Mesenchymal stem cell (in vitro differentiated cells and primary cell): ENCODE results near the gene CYTH2.
A peak's percentile ranks its signal among the peaks of the same experiment; 100 is the strongest.
"Not testable (repeated sequence)": the region's sequence is repeated elsewhere in the genome, so short reads cannot be mapped to it uniquely, and the experiment has no call there.

Source experiments
- DNase-seq: peaks from one replicate; pipeline ENCODE4 v3.0.0-alpha.2; 2013
- H2AFZ ChIP-seq: one replicate; pipeline ENCODE4 v1.6.1; 2013; ENCODE audit warnings: low read depth, mild to moderate bottlenecking, control low read depth, inconsistent platforms, low read length, moderate library complexity
- H2AK5ac ChIP-seq: 2 replicates; pipeline ENCODE4 v1.6.1; 2013; ENCODE audit warnings: low read length, moderate library complexity, mild to moderate bottlenecking, inconsistent platforms; ENCODE audit not compliant: severe bottlenecking
- H2BK120ac ChIP-seq: one replicate; pipeline ENCODE4 v1.6.1; 2013; ENCODE audit warnings: low read depth, mild to moderate bottlenecking, inconsistent platforms, low read length, moderate library complexity
- H2BK12ac ChIP-seq, 2 experiments: one replicate each; pipeline ENCODE4 v1.6.1; 2013; ENCODE audit warnings: inconsistent platforms in 2 of 2, low read length in 2 of 2, mild to moderate bottlenecking in 2 of 2, moderate library complexity in 2 of 2, control low read depth in 1 of 2
- H2BK15ac ChIP-seq: one replicate; pipeline ENCODE4 v1.6.1; 2013; ENCODE audit warnings: mild to moderate bottlenecking, low read depth, inconsistent platforms; ENCODE audit not compliant: poor library complexity, severe bottlenecking
- H2BK5ac ChIP-seq: 2 replicates; pipeline ENCODE4 v1.6.1; 2013; ENCODE audit warnings: low read depth, mild to moderate bottlenecking, low read length, control low read depth, inconsistent platforms; ENCODE audit not compliant: poor library complexity, severe bottlenecking
- H3K14ac ChIP-seq, 2 experiments: one replicate each; pipeline ENCODE4 v1.6.1; 2013; ENCODE audit warnings: inconsistent platforms in 2 of 2, low read length in 2 of 2, control low read depth in 1 of 2, mild to moderate bottlenecking in 1 of 2, moderate library complexity in 1 of 2
- H3K18ac ChIP-seq, 2 experiments: one replicate each; pipeline ENCODE4 v1.6.1; 2013; ENCODE audit warnings: inconsistent platforms in 2 of 2, low read length in 2 of 2, control low read depth in 1 of 2, low read depth in 1 of 2, mild to moderate bottlenecking in 1 of 2
- H3K23ac ChIP-seq, 2 experiments: one replicate each; pipeline ENCODE4 v1.6.1; 2013; ENCODE audit warnings: inconsistent platforms in 2 of 2, low read length in 2 of 2, mild to moderate bottlenecking in 2 of 2, moderate library complexity in 2 of 2, control low read depth in 1 of 2
- H3K27ac ChIP-seq: 2 replicates; pipeline ENCODE4 v1.5.1; 2013; ENCODE audit warnings: mild to moderate bottlenecking, moderate library complexity, low read length, control low read depth, inconsistent platforms; ENCODE audit not compliant: poor library complexity, severe bottlenecking
- H3K27me3 ChIP-seq, 2 experiments: 2 replicates each; pipeline versions ENCODE4 v1.6.1 to v1.7.0; 2013; ENCODE audit warnings: low read length in 2 of 2, mild to moderate bottlenecking in 2 of 2, moderate library complexity in 2 of 2, control low read depth in 1 of 2, inconsistent platforms in 1 of 2; ENCODE audit not compliant: control insufficient read depth in 1 of 2, insufficient read depth in 1 of 2
- H3K36me3 ChIP-seq, 2 experiments: 2 replicates each; pipeline versions ENCODE4 v1.6.1 to v1.7.0; 2013; ENCODE audit warnings: low read length in 2 of 2, control low read depth in 1 of 2, inconsistent platforms in 1 of 2, low read depth in 1 of 2, mild to moderate bottlenecking in 1 of 2; ENCODE audit not compliant: insufficient read depth in 2 of 2, control insufficient read depth in 1 of 2
- H3K4ac ChIP-seq, 2 experiments: one replicate each; pipeline ENCODE4 v1.6.1; 2013; ENCODE audit warnings: inconsistent platforms in 2 of 2, low read length in 2 of 2, mild to moderate bottlenecking in 2 of 2, moderate library complexity in 2 of 2, control low read depth in 1 of 2, low read depth in 1 of 2
- H3K4me1 ChIP-seq: 2 replicates; pipeline ENCODE4 v1.6.1; 2013; ENCODE audit warnings: low read depth, low read length, control low read depth; ENCODE audit not compliant: control insufficient read depth, insufficient read depth
- H3K4me2 ChIP-seq: 2 replicates; pipeline ENCODE4 v1.6.1; 2013; ENCODE audit warnings: low read length, mild to moderate bottlenecking, inconsistent platforms; ENCODE audit not compliant: poor library complexity, severe bottlenecking
- H3K4me3 ChIP-seq, 2 experiments: 2 replicates each; pipeline versions ENCODE4 v1.5.1 to v1.7.0; 2013; ENCODE audit warnings: low read length in 2 of 2, mild to moderate bottlenecking in 2 of 2, control low read depth in 1 of 2, low read depth in 1 of 2; ENCODE audit not compliant: insufficient read depth in 1 of 2
- H3K79me1 ChIP-seq: replicated peaks from 2 replicates; pipeline ENCODE4 v1.6.1; 2013; ENCODE audit warnings: mild to moderate bottlenecking, control low read depth, low read length, inconsistent platforms; ENCODE audit not compliant: poor library complexity, severe bottlenecking
- H3K9ac ChIP-seq: 2 replicates; pipeline ENCODE4 v1.7.0; 2013; ENCODE audit warnings: mild to moderate bottlenecking, low read length, moderate library complexity
- H3K9me3 ChIP-seq: 2 replicates; pipeline ENCODE4 v1.7.0; 2013; ENCODE audit warnings: mild to moderate bottlenecking, low read length; ENCODE audit not compliant: control insufficient read depth
- H4K8ac ChIP-seq: one replicate; pipeline ENCODE4 v1.6.1; 2013; ENCODE audit warnings: inconsistent platforms, mild to moderate bottlenecking, low read length, moderate library complexity
- H4K91ac ChIP-seq: one replicate; pipeline ENCODE4 v1.6.1; 2013; ENCODE audit warnings: mild to moderate bottlenecking, low read length, inconsistent platforms
- WGBS: methylation state at CpG from one replicate; pipeline ENCODE4 v1.1.7; 2013; ENCODE audit warnings: mixed read lengths; 5-methylcytosine and 5-hydroxymethylcytosine counted together

CYTH2 gene

GRCh38 chr19:48487544-48487943, 18.4 kb downstream of the CYTH2 start:
- no peak overlapping the region for H3K9ac ChIP-seq
- peak overlapping the region; percentile 23 for H4K8ac ChIP-seq
- H3K18ac ChIP-seq, result no peak overlapping the region
- H2AK5ac ChIP-seq, result no peak overlapping the region
- H3K9me3 ChIP-seq, result no peaks in the 10 kb centered on the region
- no peak overlapping the region for H2BK120ac ChIP-seq
- no peaks in the 10 kb centered on the region for H3K36me3 ChIP-seq
- no peak overlapping the region for H2BK12ac ChIP-seq
- WGBS, result 85% methylated on average over 6 of the region's 6 CpGs
- no peak overlapping the region for H3K23ac ChIP-seq
- H3K27ac ChIP-seq, result no peak overlapping the region
- no peak overlapping the region for H3K4me2 ChIP-seq
- H4K91ac ChIP-seq, result no peak overlapping the region
- peaks cover 19 to 24% of the 10 kb centered on the region in 2 experiments for H3K27me3 ChIP-seq
- H3K4ac ChIP-seq, result no peak overlapping the region
- peak overlapping the region; percentile 59 for H2BK5ac ChIP-seq
- H2AFZ ChIP-seq, result no peak overlapping the region
- H3K79me1 ChIP-seq, result no peaks in the 10 kb centered on the region
- DNase-seq, result no peak
- H3K14ac ChIP-seq, result no peak overlapping the region
- no peak overlapping the region for H2BK15ac ChIP-seq
- no peak overlapping the region for H3K4me3 ChIP-seq
- H3K4me1 ChIP-seq, result peaks cover 32% of the 10 kb centered on the region

DNA sequence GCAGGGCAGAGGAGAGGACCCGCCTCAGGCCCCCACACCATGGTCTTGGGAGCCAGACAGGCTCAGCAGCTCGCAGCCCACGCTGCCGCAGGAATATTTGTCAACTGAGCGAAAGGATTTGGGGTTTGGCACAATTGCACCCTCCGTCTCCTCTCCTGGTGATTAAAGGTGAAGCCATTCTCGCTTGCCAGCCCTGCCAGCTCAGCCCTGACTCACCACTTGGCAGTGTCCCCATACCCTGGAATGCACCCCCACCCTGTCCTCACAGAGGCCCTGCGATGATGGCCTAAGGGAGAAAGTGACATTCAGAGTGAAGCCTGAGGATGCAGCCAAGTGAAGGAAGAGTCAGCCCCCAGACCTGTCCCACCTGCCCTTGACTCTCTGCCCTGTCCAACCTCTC, 18.8 kb downstream of the CYTH2 start:
- Histone ChIP-seq H3K27ac (no peak overlapping the region), H3K79me1 (no peaks in the 10 kb centered on the region), H3K9ac (no peak overlapping the region), H2BK120ac (no peak overlapping the region), H4K91ac (no peak overlapping the region), H3K4me2 (peak overlapping the region; percentile 40), H3K4me3 (no peak overlapping the region), H2BK12ac (no peak overlapping the region), H2AK5ac (peak overlapping the region; percentile 15), H3K27me3 (peaks cover 22 to 26% of the 10 kb centered on the region in 2 experiments), H3K4me1 (peaks cover 33% of the 10 kb centered on the region), H3K14ac (peak overlapping the region in 1 of 2 experiments; percentile 63), H2BK15ac (no peak overlapping the region), H2BK5ac (no peak overlapping the region), H3K4ac (no peak overlapping the region), H3K36me3 (no peaks in the 10 kb centered on the region), H3K23ac (no peak overlapping the region), H2AFZ (no peak overlapping the region), H4K8ac (peak overlapping the region; percentile 23), H3K9me3 (no peaks in the 10 kb centered on the region), H3K18ac (peak overlapping the region in 1 of 2 experiments; percentile 63)
- 58% methylated on average over 8 of the region's 8 CpGs for WGBS
- DNase-seq, result peak; percentile 46

DNA sequence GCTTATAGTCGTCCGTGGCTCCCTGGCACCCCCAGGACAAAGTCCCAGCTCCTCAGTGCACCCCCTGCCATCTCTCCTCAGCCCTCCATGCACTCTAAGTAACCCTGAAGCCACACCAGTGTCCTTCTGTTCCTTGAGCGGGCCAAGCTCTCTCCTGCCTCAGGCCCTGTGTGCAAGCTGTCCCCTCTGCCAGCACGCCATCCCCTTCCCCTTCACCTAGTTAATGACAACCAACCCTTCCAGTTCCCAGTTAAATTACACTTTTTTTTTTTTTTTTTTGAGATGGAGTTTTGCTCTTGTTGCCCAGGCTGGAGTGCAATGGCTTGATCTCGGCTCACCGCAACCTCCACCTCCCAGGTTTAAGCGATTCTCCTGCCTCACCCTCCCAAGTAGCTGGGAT, 19.3 kb downstream of the CYTH2 start:
- peaks cover 22 to 26% of the 10 kb centered on the region in 2 experiments for H3K27me3 ChIP-seq
- not testable (repeated sequence) for H2BK15ac ChIP-seq, H2BK120ac ChIP-seq, H2BK12ac ChIP-seq, H3K9ac ChIP-seq, DNase-seq, H3K4me3 ChIP-seq, H2AFZ ChIP-seq, H3K36me3 ChIP-seq, H3K23ac ChIP-seq, H4K91ac ChIP-seq, H2BK5ac ChIP-seq, H3K79me1 ChIP-seq, H3K27ac ChIP-seq, H3K9me3 ChIP-seq, H4K8ac ChIP-seq, H3K4ac ChIP-seq
- peak overlapping the region; percentile 15 for H2AK5ac ChIP-seq
- peaks cover 34% of the 10 kb centered on the region for H3K4me1 ChIP-seq
- peak overlapping the region in 1 of 2 experiments; percentile 63 for H3K18ac ChIP-seq
- peak overlapping the region in 1 of 2 experiments; percentile 63 for H3K14ac ChIP-seq
- H3K4me2 ChIP-seq, result peak overlapping the region; percentile 40
- WGBS, result 94% methylated on average over 6 of the region's 7 CpGs

- peaks cover 27 to 34% of the 10 kb centered on the region in 2 experiments for H3K27me3 ChIP-seq
- DNase-seq, result peak; percentile 65
- no peak overlapping the region for H4K91ac ChIP-seq
- H3K4ac ChIP-seq, result no peak overlapping the region
- H2AFZ ChIP-seq, result no peak overlapping the region
- no peaks in the 10 kb centered on the region for H3K9me3 ChIP-seq
- no peaks in the 10 kb centered on the region for H3K79me1 ChIP-seq
- H2BK12ac ChIP-seq, result no peak overlapping the region
- H2BK120ac ChIP-seq, result no peak overlapping the region
- no peak overlapping the region for H2AK5ac ChIP-seq
- H3K4me3 ChIP-seq, result no peak overlapping the region
- no peak overlapping the region for H3K4me2 ChIP-seq
- H2BK15ac ChIP-seq, result no peak overlapping the region
- H3K27ac ChIP-seq, result no peak overlapping the region
- no peak overlapping the region for H2BK5ac ChIP-seq
- H3K23ac ChIP-seq, result no peak overlapping the region
- H3K36me3 ChIP-seq, result no peaks in the 10 kb centered on the region
- WGBS, result 22% methylated on average over 19 of the region's 19 CpGs
- no peak overlapping the region for H3K18ac ChIP-seq
- H3K9ac ChIP-seq, result no peak overlapping the region
- H3K4me1 ChIP-seq, result peaks cover 35% of the 10 kb centered on the region
- no peak overlapping the region for H4K8ac ChIP-seq
- no peak overlapping the region for H3K14ac ChIP-seq
Observed at GRCh38 chr19:48489608-48490216, 20.5 kb downstream of the CYTH2 start.
